ENCODE data around the gene NMUR2.

NMUR2 gene, protein sequence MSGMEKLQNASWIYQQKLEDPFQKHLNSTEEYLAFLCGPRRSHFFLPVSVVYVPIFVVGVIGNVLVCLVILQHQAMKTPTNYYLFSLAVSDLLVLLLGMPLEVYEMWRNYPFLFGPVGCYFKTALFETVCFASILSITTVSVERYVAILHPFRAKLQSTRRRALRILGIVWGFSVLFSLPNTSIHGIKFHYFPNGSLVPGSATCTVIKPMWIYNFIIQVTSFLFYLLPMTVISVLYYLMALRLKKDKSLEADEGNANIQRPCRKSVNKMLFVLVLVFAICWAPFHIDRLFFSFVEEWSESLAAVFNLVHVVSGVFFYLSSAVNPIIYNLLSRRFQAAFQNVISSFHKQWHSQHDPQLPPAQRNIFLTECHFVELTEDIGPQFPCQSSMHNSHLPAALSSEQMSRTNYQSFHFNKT
- 0 reads per million in 2 donors for total RNA-seq

- DNase-seq, result no peak
These were observed at the start of gene NMUR2 for GRCh38 chr5:152405145-152405544. Gene NMUR2, minus strand, starts transcription at chr5:152405279. Its CDS starts 166 bp downstream, at chr5:152405113.

DNA sequence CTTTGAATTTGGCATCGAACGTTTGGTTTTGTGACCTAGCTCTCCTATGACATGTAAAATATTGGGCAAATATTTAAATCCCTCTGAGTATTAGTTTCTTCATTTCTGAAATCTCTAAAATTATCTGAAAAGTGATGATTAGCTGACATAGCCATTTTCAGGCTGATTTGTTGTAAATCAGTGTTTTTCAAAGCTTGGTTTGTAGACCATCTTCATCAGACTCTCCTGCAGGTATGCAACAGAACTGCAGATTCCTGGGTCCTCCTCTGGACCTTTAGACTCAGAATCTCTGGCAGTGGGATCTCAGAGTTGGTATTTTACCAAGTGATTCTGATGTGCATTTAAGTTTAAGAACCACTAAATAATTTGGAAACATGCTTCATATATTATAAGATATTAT, 38.9 kb upstream of the NMUR2 start:
- DNase-seq, result no peak

- DNase-seq, result no peak
These were observed 34.7 kb upstream of the NMUR2 start for GRCh38 chr5:152439791-152440190.

GRCh38 chr5:152437866-152438265, 32.8 kb upstream of the NMUR2 start:
- DNase-seq, result no peak

- DNase-seq, result no peak
These were observed 22.6 kb upstream of the NMUR2 start for GRCh38 chr5:152427721-152428120.

DNA sequence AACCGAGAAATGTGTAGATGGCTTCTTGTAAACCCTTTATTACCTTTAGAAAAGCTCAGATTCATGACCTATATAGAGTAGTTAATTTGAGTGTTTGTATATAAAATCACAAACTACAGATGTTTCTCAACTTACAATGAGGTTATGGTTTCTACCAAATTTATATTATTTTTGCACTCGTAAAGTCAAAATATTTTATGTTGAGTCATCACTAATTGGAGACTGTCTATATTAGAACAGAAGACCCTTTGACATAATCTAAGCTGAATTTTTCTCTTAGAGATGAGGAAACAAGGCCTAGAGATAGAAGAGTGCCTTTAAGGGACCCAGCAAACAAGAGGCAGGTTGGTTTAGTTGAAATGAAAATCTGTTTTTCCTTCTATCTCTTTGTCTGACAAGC, 20.0 kb upstream of the NMUR2 start:
- no peak for DNase-seq

GRCh38 chr5:152424501-152424900, 19.4 kb upstream of the NMUR2 start:
- DNase-seq, result no peak

DNA sequence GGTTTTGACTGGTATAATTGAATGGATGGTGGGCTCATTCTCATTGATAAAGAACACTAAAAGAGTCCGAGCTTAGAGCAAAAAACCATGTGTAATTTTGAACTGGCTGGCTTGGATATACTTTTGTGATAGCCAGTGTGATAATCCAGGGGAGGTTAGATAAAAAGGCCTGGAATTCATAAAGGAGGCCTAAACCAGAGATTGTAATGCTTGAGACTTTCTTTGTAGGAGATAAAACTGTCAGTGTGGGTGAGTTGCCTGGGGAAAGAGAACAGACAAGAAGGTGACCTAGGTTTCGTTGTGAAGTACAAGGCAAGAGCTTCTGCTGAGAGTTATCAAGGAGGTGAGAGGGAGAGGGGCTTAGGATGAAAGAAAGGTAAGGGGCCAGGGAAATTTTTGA, 17.0 kb upstream of the NMUR2 start:
- no peak for DNase-seq

- no peak for DNase-seq
These were observed 7.0 kb upstream of the NMUR2 start for GRCh38 chr5:152412129-152412528.

DNA sequence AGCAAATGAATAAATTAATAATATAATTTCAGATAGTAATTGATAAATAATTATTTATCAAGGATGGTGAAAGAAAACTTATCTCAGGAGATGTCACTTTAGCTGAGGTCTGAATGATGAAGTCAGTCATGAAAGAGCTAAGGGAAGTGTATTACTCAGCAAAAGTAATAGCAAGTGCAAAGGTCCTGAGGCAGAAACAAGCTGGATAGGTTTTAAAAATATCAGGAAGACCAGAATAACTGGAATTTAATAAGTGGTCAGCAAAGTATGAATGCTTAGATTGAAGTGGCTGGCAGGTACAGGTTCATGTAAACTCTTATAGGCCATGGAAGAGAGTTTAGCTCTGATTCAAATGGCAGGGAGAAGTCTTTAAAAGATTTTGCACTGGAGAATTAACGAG, 1.0 kb upstream of the NMUR2 start:
- DNase-seq, result no peak

DNA sequence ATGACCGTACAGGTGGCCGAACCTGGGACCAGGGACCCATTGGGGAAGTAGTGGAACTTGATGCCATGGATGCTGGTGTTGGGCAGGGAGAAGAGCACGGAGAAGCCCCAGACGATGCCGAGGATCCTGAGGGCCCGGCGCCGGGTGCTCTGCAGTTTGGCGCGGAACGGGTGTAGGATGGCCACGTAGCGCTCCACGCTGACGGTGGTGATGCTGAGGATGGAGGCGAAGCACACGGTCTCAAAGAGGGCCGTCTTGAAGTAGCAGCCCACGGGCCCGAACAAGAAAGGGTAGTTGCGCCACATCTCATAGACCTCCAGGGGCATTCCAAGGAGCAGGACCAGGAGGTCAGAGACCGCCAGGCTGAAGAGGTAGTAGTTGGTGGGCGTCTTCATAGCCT, 585 bp downstream of the NMUR2 start:
- no peak for DNase-seq

- DNase-seq, result no peak
These were observed 2.0 kb downstream of the NMUR2 start for GRCh38 chr5:152403046-152403445.

- no peak for DNase-seq
These were observed 4.2 kb downstream of the NMUR2 start for GRCh38 chr5:152400846-152401245.

DNA sequence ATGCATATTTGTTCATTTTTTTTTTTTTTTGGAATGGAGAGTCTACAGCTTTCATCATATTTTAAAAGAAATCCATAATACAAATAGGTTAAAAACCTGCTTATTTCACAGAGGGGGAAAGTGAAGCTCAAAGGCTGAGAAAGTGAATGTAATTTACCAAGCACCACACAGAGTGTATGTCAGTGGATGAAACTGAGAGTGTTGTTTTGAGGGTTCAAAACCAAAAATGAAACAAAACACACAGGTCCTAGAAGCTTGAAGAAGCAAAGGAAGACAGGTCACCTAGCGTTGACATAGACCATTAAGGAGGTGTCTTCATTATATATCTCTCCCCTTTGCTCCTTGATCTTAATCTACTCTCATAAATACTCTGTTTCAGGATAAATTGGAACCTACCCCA, 7.5 kb downstream of the NMUR2 start:
- no peak for DNase-seq

GRCh38 chr5:152393441-152393840, 11.6 kb downstream of the NMUR2 start:
- no peak for DNase-seq

DNA sequence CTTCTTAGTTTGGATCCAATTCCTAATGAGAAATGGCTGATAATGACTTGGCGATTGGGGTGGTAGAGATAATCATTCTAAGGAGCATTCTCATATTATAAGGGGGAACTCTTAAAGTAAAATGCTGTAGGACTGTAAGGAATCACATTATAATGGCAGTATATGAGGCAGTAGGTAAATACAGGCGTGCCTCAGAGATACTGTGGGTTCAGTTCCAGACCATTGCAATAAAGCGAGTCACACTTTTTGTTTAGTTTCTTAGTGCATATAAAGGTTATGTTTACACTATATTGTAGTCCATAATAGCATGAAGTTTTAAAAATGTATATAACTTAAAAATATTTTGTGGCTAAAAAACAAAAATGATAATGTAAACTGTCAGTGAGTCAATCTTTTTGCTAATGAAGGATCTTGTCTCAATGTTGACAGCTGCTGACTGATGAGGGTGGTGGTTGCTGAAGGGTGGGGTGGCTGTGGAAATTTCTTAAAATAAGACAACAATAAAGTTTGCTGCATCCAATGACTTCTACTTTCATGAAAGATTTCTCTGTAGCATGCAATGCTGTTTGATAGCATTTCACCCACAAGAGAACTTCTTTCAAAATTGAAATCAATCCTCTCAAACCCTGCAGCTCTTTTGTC, 15.8 kb downstream of the NMUR2 start:
- DNase-seq, result no peak

GRCh38 chr5:152388610-152389009, 16.5 kb downstream of the NMUR2 start:
- DNase-seq, result no peak

GRCh38 chr5:152380415-152381123, 24.5 kb downstream of the NMUR2 start:
- DNase-seq, result no peak

DNA sequence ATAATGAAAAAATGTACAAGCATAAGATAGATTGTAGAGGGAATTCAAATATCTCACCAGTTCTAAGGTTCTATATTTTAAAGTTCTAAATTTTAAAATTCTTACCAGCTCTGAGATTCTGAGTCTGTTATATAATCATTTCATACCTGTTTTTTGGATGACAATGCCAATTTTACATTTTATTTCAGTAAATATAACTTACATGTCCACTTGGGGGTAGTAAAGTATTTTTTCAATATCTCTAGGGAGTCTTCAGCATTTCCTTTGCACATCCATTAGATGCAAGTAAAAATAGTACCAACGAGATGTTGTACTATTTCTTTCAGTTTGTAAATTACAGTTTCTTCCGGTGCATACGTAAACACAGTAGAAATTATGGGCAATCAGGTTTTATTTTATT, 25.7 kb downstream of the NMUR2 start:
- no peak for DNase-seq

GRCh38 chr5:152378730-152379129, 26.3 kb downstream of the NMUR2 start:
- no peak for DNase-seq

DNA sequence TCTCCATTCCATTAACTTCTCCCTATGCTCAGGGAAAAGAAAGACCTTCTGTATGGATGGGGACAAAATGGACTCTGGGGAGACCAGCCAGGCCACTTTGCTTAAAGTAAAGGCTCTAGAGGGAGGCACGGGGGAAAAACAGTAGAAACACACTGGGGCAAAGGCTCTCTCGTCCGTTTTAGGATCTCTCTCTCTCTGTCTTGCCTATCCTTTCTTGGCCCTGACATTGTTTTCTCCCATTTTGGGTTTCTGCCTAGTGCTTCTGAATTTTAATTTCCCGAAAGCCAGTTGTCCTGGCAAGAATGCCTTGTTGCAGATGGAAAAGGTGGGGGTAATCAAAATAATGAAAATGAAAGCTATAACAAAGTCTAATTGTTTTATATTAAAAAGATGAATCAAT, 28.2 kb downstream of the NMUR2 start:
- no peak for DNase-seq

- no peak for DNase-seq
These were observed 30.3 kb downstream of the NMUR2 start for GRCh38 chr5:152374711-152375275.

- DNase-seq, result no peak
These were observed 32.2 kb downstream of the NMUR2 start for GRCh38 chr5:152372875-152373274.

- no peak for DNase-seq
These were observed 35.8 kb downstream of the NMUR2 start for GRCh38 chr5:152369298-152369697.

Data from activated gamma-delta T cell (primary cell).